OCI-M1 (cell line): ENCODE data around the gene CACNA1C.

Experiments
- DNase-seq: peaks from one replicate; lab custom pipeline; 2025; lab: John Stamatoyannopoulos, UW

Gene CACNA1C

GRCh38 chr12:2297658-2298057, 244.9 kb downstream of the CACNA1C start:
- DNase-seq = no peak

GRCh38 chr12:2298556-2299200, 245.9 kb downstream of the CACNA1C start:
- no peak for DNase-seq

GRCh38 chr12:2299206-2299605, 246.4 kb downstream of the CACNA1C start:
- DNase-seq = no peak

- DNase-seq = no peak
Measured at GRCh38 chr12:2300168-2300567, 247.4 kb downstream of the CACNA1C start.

DNA sequence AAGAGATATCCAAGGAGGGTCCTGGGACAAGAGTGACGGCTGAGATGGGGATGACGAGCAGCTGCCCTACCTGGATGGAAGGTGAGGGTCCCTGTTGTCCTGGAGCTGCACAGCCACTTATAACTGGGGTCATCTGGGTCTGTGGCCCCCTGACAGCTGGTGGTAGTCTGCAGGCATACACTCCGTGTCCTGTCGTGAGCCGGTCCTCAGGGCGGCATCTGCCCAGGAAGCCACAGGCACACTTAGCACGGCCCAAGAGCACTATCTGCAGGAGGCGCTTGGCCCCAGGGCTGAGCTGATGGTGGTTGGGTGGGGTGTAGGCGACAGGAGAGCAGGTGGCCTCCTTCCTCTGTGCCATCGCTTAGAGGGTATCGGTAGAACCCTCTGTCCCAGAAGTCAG, 248.1 kb downstream of the CACNA1C start:
- no peak for DNase-seq

DNA sequence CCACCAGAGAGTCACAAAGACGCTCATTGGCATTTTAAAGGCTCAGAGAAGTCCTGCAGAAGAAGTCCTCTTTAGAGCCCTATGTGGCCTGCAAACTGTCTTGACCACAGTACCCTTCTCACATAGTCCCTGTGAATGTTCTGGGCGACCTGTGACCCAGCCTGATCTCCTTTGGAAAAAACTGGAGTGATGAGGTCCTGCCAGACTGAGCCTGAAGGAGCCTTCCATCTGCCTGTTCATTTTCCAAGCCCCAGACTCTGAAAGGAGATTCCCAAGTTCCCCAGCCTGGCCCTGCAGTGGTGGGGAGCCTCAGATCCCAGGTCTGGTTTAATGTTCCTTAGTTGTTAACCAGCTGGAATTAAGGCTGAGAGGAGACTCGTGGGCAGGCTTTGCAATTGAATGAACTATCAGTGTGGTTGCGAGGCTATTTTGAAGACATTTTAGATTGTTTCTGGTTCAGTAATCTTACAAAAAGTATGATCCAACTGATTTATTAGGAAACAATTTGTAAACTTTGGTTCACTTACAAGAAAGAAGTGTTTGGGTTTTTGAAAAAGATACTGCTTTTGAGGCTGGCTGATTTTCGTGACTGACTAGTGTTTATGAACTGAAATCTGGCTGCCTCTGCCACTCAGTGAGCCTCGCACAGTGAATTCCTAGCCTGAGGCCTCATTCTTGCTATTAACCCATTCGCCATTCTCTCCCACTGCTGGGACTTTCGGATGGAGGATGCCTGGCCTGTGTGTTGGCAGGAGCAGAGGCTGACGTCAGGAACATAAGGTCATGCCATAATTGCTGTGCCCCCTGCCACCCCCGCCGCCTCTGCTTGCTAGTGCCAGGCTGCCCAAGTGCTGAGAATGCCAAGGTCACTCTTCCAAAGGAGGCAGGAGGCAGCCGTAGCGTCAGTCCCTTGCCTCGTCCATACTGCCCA, 249.0 kb downstream of the CACNA1C start:
- no peak for DNase-seq

DNA sequence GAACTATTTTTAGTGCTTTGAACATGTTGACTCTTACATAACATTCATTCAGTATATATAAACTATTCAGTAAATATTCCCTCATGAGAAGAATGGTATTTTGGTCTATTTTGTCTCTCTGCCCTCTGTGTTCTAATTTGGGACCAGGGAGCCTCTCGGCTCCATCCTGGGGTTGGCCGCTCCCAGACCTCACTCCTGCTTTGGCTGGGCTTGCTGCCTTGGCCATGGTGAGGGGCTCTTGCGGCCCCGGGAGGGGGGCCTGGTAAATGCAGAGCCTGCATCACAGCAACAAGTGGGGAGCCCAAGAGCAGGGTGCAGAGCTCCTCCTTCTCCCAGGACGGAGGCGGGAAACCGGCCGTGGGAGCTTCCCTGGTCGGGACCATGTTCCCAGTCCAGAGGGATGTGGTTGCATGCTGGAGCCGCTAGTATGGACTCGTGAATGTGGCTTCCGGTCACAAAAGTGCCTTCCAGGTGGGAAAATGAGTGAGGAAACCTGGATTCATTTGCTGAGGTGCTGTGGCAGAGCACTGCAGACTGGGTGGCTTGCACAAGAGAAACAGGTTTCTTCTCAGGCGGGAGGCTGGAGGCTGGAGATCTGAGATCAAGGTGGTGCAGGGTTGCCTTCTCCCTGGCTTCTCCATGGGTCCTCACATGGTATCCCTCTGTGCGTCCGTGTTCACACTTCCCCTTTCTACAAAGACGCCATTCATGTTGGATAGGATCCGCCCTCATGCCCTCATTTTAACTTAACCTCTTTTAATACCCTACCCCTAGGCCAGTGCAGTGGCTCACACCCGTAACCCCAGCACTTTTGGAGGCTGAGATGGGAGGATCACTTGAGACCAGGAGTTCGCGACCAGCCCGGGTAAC, 250.2 kb downstream of the CACNA1C start:
- DNase-seq = no peak

DNA sequence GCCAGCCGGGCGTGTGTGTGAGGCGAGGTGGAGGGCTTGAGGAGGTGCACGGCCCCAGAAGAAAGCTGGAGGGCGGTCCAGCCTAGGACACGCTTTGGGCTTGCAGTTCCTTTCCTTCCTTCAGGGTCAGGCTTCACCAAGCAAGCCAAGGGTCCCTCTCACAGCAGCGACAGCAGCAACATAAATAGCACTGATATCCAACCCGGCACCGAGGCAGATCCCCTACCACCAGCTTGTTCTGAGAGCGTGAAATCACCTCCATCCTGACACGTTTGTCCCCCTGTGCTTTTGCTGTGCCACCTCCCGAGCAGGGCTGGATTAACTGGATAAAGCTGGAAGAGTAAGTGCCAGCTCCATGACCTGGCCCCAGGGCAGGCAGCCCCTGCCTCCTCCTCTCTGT, 251.4 kb downstream of the CACNA1C start:
- DNase-seq = no peak

DNA sequence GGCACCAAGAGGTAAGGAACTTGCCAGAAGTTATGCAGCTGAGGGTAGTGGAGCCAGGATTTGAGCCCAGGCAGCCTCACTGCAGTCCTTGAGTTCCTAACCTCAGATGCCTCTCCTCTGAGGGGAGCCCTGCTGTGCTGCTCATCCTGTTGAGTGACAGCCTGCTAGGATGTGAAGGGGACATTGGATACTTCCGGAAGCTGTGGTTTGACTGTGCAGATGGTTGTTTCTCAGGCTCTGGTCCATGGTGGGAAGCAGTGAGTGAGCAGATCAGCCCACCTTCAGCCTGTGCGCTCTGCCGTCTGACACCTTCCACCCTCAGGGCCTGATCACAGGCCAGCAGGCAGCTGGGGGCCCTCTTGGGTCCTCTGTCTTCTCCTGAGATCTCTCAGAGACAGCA, 253.2 kb downstream of the CACNA1C start:
- DNase-seq = no peak

DNA sequence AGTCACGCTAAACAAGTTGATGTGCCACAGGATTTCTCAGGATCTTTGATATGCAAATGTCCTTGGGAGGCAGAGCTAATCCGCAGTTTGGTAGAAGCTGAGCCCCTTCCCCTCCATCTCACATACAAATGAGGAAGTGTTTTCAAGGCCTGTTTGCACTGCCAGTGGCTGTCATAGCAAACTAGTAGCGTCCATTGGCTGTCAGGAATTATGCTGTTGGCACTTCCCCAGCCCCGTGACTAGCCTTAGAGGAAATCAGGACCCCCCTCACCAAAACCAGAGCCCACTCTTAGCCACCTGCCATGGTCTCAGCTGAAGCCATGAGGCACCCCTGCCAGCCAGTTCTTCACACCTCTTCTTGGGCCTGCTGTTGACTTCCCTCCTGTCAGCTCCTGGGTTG, 253.9 kb downstream of the CACNA1C start:
- DNase-seq = peak; percentile 5

DNA sequence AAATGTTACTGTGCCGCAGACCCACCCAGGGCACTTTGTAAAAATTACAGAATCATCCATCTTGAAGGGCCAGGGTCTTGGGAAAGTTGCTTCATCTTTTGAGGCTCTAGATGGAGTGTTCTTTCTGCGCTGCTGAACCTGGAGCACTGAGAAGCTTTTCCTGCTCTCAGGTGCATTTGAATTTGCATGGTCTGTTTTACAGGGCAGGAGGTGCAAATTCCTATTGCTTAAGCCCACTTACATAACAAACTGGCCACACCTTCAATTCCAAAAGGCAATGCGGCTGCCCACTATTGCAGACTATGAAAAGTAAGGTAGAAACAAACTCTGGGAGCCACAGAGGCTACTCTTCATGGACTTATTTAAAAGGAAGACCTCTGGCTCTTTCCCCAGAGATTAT, 254.8 kb downstream of the CACNA1C start:
- DNase-seq = no peak

DNA sequence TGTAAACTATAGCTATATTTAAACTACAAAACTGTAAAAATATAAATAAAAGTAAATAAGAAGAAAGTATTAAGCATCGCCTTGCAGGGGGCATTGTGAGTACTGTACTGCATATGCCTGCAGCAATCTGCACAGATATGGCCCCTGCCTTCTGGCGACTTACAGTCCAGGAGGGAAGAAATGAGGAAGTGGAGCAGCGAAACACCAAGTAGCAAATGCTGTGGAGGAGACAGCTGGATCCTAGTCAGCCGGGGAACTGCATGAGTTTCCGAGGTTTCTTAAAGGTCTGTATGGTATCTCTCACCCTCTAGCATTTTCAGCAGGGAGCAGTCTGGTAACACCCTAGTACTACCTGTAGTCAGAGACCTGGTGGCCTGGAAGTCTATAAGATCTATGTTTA, 256.9 kb downstream of the CACNA1C start:
- DNase-seq = no peak

GRCh38 chr12:2311020-2311778, 258.4 kb downstream of the CACNA1C start:
- no peak for DNase-seq

- DNase-seq = no peak
Measured at GRCh38 chr12:2312175-2312574, 259.4 kb downstream of the CACNA1C start.

DNA sequence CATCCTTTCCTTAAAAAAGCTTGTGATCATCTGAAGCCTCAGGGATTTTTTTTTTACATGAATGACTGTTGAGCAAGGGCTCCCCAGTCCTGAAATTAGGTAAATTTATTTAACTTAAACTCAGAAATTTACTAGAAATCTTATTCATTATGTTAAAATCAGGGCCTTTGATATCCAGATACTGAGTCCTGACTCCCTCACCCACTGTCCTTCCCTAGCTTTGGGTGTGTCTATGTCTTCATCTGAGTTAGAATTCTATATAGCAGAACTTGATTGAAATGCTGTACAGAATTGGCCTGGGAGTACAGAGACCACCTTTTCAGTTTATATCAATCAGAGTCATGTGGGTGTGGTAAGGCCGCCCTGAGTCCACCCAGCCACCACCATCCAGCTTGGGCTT, 260.0 kb downstream of the CACNA1C start:
- DNase-seq = no peak

DNA sequence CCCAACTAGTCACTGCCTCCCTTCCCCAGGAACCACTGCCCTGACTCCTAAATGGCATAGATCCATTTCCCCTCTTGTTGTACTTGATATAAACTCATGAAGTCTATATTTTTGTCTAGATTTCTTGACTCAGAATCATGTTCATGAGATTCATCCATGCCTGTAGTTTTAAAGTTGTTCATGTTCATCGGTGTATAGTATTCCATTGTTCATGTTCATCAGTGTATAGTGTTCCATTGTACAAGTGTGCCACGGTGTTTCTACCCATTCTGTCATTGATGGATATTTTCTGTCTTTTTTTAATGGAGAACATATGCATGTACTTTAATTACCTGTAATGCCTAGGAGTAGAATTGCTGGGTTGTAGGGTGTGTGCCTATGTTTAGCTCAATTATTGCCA, 261.7 kb downstream of the CACNA1C start:
- DNase-seq = no peak

GRCh38 chr12:2317772-2318171, 265.0 kb downstream of the CACNA1C start:
- no peak for DNase-seq

DNA sequence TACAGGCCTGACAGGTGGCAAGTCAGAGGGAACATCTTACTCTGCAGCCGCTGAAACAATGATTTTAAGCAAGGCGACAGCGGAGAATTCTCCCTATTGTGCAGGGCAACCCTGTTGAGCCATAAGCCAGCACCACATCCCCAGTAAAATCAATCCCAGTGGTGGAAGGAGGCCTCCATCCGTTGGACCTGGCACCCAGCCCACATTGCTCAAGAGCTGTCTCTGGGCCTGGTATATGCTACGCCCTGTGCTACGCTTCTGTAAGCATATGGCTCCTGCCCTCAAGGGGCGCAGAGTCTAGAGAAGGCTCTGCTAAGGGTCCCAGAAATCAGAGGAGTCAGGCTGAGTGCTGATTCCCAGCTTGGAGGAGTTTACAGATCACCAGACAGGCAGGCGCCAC, 265.5 kb downstream of the CACNA1C start:
- no peak for DNase-seq

DNA sequence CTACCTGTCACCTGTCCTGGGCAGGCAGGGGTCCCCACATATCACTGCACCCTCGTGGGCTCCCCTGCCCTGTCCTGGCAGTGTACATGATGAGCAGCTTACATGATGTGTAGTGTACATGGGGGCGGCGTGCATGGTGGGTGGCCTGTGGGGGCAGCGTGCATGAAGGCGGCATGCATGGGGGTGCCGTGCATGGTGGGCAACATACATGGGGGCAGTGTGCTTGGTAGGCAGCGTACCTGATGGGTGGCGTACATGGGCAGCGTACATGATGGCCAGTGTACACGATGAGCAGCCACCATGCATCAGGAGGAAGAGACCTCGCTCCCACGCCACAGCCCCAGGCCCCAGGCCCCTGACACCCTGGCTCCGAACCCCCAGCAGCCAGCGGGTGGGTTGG, 266.3 kb downstream of the CACNA1C start:
- no peak for DNase-seq

GRCh38 chr12:2319737-2320506, 267.1 kb downstream of the CACNA1C start:
- no peak for DNase-seq

DNA sequence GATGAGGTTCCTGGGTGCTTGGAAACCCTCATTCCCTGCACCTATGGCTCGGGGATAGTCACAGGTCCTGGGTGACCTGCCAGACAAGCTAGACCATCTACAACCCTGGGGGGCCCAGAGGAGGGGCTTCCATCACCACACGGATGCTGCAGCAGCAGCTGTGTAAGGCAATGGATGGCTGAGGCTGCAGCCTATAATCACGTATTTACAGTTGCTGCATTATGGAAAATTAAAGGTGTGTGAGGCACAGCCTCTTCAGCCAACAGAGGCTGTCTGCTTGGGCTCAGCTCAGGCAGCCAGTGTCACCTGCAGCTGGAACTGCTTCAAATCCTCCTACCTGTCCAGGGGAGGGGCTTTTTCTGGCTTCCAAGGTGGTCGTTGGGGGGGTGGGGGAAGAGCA, 268.1 kb downstream of the CACNA1C start:
- no peak for DNase-seq
